ENCODE results near the gene XYLT1. TPM values are rescaled to one million over a fixed set of nuclear protein-coding genes. Genes with fewer than 3 reads are reported as not detected.

The XYLT1 gene
- total RNA-seq, 1 donor from 2014 or later: 17.6 TPM

GRCh38 chr16:17184026-17184425, 286.7 kb downstream of the XYLT1 start:
- Mint-ChIP-seq H3K27ac (ENCODE audit: unreplicated experiment) (no peak overlapping the region), H3K27me3 (ENCODE audit: low read depth) (no peaks in the 10 kb centered on the region), H3K4me3 (ENCODE audit: unreplicated experiment) (no peak overlapping the region), H3K9me3 (ENCODE audit: low read depth) (no peaks in the 10 kb centered on the region), H3K4me1 (ENCODE audit: low read depth) (no peaks in the 10 kb centered on the region), H3K36me3 (ENCODE audit: low read depth) (no peaks in the 10 kb centered on the region)
- DNase-seq (ENCODE audit: low spot score): no peak
- no peak for TF ChIP-seq CTCF (IDR thresholded peaks at IDR 0.05)

- no peak for DNase-seq (ENCODE audit: low spot score)
- H3K4me1 Mint-ChIP-seq (ENCODE audit: low read depth): peaks cover 6% of the 10 kb centered on the region
- peaks cover 2% of the 10 kb centered on the region for H3K9me3 Mint-ChIP-seq (ENCODE audit: low read depth)
- H3K4me3 Mint-ChIP-seq (ENCODE audit: unreplicated experiment): no peak overlapping the region
- no peaks in the 10 kb centered on the region for H3K36me3 Mint-ChIP-seq (ENCODE audit: low read depth)
- H3K27ac Mint-ChIP-seq (ENCODE audit: unreplicated experiment): no peak overlapping the region
- no peaks in the 10 kb centered on the region for H3K27me3 Mint-ChIP-seq (ENCODE audit: low read depth)
- no peak for TF ChIP-seq CTCF (IDR thresholded peaks at IDR 0.05)
These were observed 292.5 kb downstream of the XYLT1 start for GRCh38 chr16:17177959-17178905.

- no peak for DNase-seq (ENCODE audit: low spot score)
- Mint-ChIP-seq H3K4me3 (ENCODE audit: unreplicated experiment) (no peak overlapping the region), H3K9me3 (ENCODE audit: low read depth) (peaks cover 2% of the 10 kb centered on the region), H3K4me1 (ENCODE audit: low read depth) (peaks cover 6% of the 10 kb centered on the region), H3K36me3 (ENCODE audit: low read depth) (no peaks in the 10 kb centered on the region), H3K27ac (ENCODE audit: unreplicated experiment) (no peak overlapping the region), H3K27me3 (ENCODE audit: low read depth) (no peaks in the 10 kb centered on the region)
- TF ChIP-seq CTCF (IDR thresholded peaks at IDR 0.05): no peak
These were observed 293.4 kb downstream of the XYLT1 start for GRCh38 chr16:17177242-17177958.

GRCh38 chr16:17176199-17176598, 294.6 kb downstream of the XYLT1 start:
- TF ChIP-seq CTCF (IDR thresholded peaks at IDR 0.05): no peak

GRCh38 chr16:17173281-17173680, 297.5 kb downstream of the XYLT1 start:
- TF ChIP-seq CTCF (IDR thresholded peaks at IDR 0.05): no peak
- H3K27me3 Mint-ChIP-seq (ENCODE audit: low read depth): no peaks in the 10 kb centered on the region
- no peak overlapping the region for H3K4me3 Mint-ChIP-seq (ENCODE audit: unreplicated experiment)
- H3K4me1 Mint-ChIP-seq (ENCODE audit: low read depth): peaks cover 6% of the 10 kb centered on the region
- no peak overlapping the region for H3K27ac Mint-ChIP-seq (ENCODE audit: unreplicated experiment)
- no peaks in the 10 kb centered on the region for H3K36me3 Mint-ChIP-seq (ENCODE audit: low read depth)
- no peak for DNase-seq (ENCODE audit: low spot score)
- peaks cover 2% of the 10 kb centered on the region for H3K9me3 Mint-ChIP-seq (ENCODE audit: low read depth)

More at GRCh38 chr16:17176199-17176598, 294.6 kb downstream of the XYLT1 start:
- H3K9me3 Mint-ChIP-seq (ENCODE audit: low read depth): peaks cover 2% of the 10 kb centered on the region
- H3K36me3 Mint-ChIP-seq (ENCODE audit: low read depth): no peaks in the 10 kb centered on the region
- no peak for DNase-seq (ENCODE audit: low spot score)
- no peak overlapping the region for H3K4me3 Mint-ChIP-seq (ENCODE audit: unreplicated experiment)
- H3K4me1 Mint-ChIP-seq (ENCODE audit: low read depth): peaks cover 6% of the 10 kb centered on the region
- H3K27ac Mint-ChIP-seq (ENCODE audit: unreplicated experiment): no peak overlapping the region
- no peaks in the 10 kb centered on the region for H3K27me3 Mint-ChIP-seq (ENCODE audit: low read depth)
